B cell (primary cell): ENCODE data around the gene KCTD6. TPM values are rescaled to one million over a fixed set of nuclear protein-coding genes. Genes with fewer than 3 reads are reported as not detected.

Source experiments
- ATAC-seq: fragments of 200-7000 bp; cut with Tn5 transposase; one replicate; pipeline ENCODE4 v1.10.0; 2021; ENCODE audit warnings: low read depth, mild to moderate bottlenecking, moderate number of reproducible peaks, moderate library complexity
- CTCF ChIA-PET: fragments of 350-600 bp; sonication (Branson Sonifier 250); formaldehyde crosslinking; loops from one replicate; lab custom pipeline; 2021; ENCODE audit warnings: antibody characterized with exemption, inconsistent platforms; lab: Charles Lee
- POLR2A ChIA-PET: fragments of 350-600 bp; sonication (Branson Sonifier 250); formaldehyde crosslinking; loops from one replicate; lab custom pipeline; 2021; ENCODE audit warnings: antibody characterized with exemption; lab: Charles Lee
- DNase-seq: peaks from one replicate; pipeline ENCODE4 v3.0.0; 2013
- H2AFZ ChIP-seq: 2 replicates; pipeline ENCODE4 v1.6.1; 2012; ENCODE audit warnings: mild to moderate bottlenecking, low read depth, low read length; ENCODE audit not compliant: insufficient read depth, poor library complexity, severe bottlenecking
- H3K27ac ChIP-seq, 2 donors: 1 replicate in 1 of 2; 2 replicates in 1 of 2; pipeline ENCODE4 v1.5.1; 2012 to 2013; ENCODE audit warnings: low read length in 2 of 2, mild to moderate bottlenecking in 2 of 2, moderate library complexity in 1 of 2
- H3K27me3 ChIP-seq, 4 experiments: fragments of 200-600 bp in 1 of 4; sonication (generic) in 1 of 4; replicated peaks in 1 of 4; 1 replicate in 2 of 4; 2 replicates in 2 of 4; pipeline versions ENCODE4 v1.6.1 to v1.7.0; 2013 to 2016; ENCODE audit warnings: low read length in 3 of 4, mild to moderate bottlenecking in 2 of 4, mixed read lengths in 1 of 4, moderate library complexity in 1 of 4; ENCODE audit not compliant: insufficient read depth in 4 of 4, control insufficient read depth in 3 of 4; ENCODE audit errors: control extremely low read depth in 1 of 4
- H3K36me3 ChIP-seq, 2 experiments: replicated peaks in 1 of 2; 1 replicate in 1 of 2; 2 replicates in 1 of 2; pipeline versions ENCODE4 v1.6.1 to v1.7.1; 2013; ENCODE audit warnings: low read length in 1 of 2; ENCODE audit not compliant: insufficient read depth in 2 of 2, control insufficient read depth in 1 of 2; ENCODE audit errors: control extremely low read depth in 1 of 2, extremely low read depth in 1 of 2
- H3K4me1 ChIP-seq, 2 donors: fragments of 200-600 bp in 1 of 2; sonication (generic) in 1 of 2; 1 replicate in 1 of 2; 2 replicates in 1 of 2; pipeline versions ENCODE4 v1.5.1 to v1.6.1; 2013 to 2017; ENCODE audit warnings: low read length in 2 of 2; ENCODE audit not compliant: control insufficient read depth in 2 of 2, insufficient read depth in 2 of 2
- H3K4me2 ChIP-seq: replicated peaks from 2 replicates; pipeline ENCODE3; 2012; ENCODE audit warnings: mild to moderate bottlenecking, low read depth, low read length; ENCODE audit not compliant: poor library complexity, severe bottlenecking
- H3K4me3 ChIP-seq, 5 experiments: fragments of 200-600 bp in 1 of 5; sonication (generic) in 1 of 5; 1 replicate in 3 of 5; 2 replicates in 2 of 5; pipeline versions ENCODE4 v1.5.1 to v1.7.0; 2011 to 2016; ENCODE audit warnings: low read length in 4 of 5, mild to moderate bottlenecking in 4 of 5, low read depth in 2 of 5, control low read depth in 1 of 5, moderate library complexity in 1 of 5; ENCODE audit not compliant: insufficient read depth in 1 of 5; ENCODE audit errors: control extremely low read depth in 1 of 5, extremely low read depth in 1 of 5
- H3K79me2 ChIP-seq: fragments of 200-600 bp; sonication (generic); one replicate; pipeline ENCODE4 v1.6.0; 2016; ENCODE audit warnings: low read length; ENCODE audit not compliant: control insufficient read depth, insufficient read depth
- H3K9ac ChIP-seq: fragments of 200-600 bp; sonication (generic); 2 replicates; pipeline ENCODE4 v1.6.1; 2017; ENCODE audit warnings: mild to moderate bottlenecking, low read length, moderate library complexity
- H3K9me3 ChIP-seq, 3 donors: one replicate each; pipeline versions ENCODE4 v1.6.1 to v1.7.1; 2013; ENCODE audit warnings: low read length in 2 of 3; ENCODE audit not compliant: control insufficient read depth in 2 of 3, insufficient read depth in 1 of 3; ENCODE audit errors: control extremely low read depth in 1 of 3
- H4K20me1 ChIP-seq: 2 replicates; pipeline ENCODE4 v1.6.0; 2012; ENCODE audit warnings: mild to moderate bottlenecking, low read length; ENCODE audit not compliant: insufficient read depth, control insufficient read depth, poor library complexity, severe bottlenecking
- H3K27ac Mint-ChIP-seq: one replicate; pipeline ENCODE4 v1.8.0; 2021; ENCODE audit warnings: mixed read lengths
- H3K27me3 Mint-ChIP-seq: one replicate; pipeline ENCODE4 v1.8.0; 2021; ENCODE audit warnings: mixed read lengths
- H3K4me1 Mint-ChIP-seq: one replicate; pipeline ENCODE4 v1.8.0; 2021; ENCODE audit warnings: mixed read lengths
- H3K4me3 Mint-ChIP-seq: one replicate; pipeline ENCODE4 v1.8.0; 2021; ENCODE audit warnings: mixed read lengths
- H3K9me3 Mint-ChIP-seq: one replicate; pipeline ENCODE4 v1.8.0; 2022; ENCODE audit warnings: mixed read lengths; ENCODE audit not compliant: insufficient read depth
- EZH2 ChIP-seq: IDR thresholded peaks from 2 replicates; pipeline ENCODE4 v1.6.1; 2012; ENCODE audit warnings: borderline replicate concordance, low read depth, mild to moderate bottlenecking, moderate library complexity, low read length; ENCODE audit not compliant: insufficient read depth, poor library complexity, severe bottlenecking
- WGBS: methylation state at CpG from one replicate; pipeline ENCODE4 v1.1.5; 2013; ENCODE audit warnings: missing lambda C conversion rate; ENCODE audit not compliant: insufficient coverage; 5-methylcytosine and 5-hydroxymethylcytosine counted together
- intact Hi-C: fragments of 100-400 bp; cut with micrococcal nuclease; formaldehyde crosslinking; loops from one replicate; pipeline ENCODE4 v1.10.0; 2022
- polyA plus RNA-seq: library from polyadenylated mRNA; depleted of rRNA; stranded (reverse); fragments of >200 nt; gene quantifications from 2 replicates; pipeline ENCODE4 v1.2.3, GENCODE V29; 2012
- total RNA-seq, 2 donors: library from RNA; stranded (reverse); fragments of 120-200 nt in 1 of 2; gene quantifications; 1 replicate in 1 of 2; 2 replicates in 1 of 2; pipeline versions ENCODE4 v1.2.3 to v1.2.4, GENCODE V29; 2013 to 2022
- TF ChIP-seq, protein P1 (sequence below): fragments of 200-600 bp; IDR thresholded peaks from one replicate; pipeline ENCODE4 v1.8.0; 2022; ENCODE audit warnings: antibody characterized with exemption, mild to moderate bottlenecking

The KCTD6 gene
- total and polyA plus RNA-seq, 2 donors (not counting 1 experiment from before 2014, with no cell fraction given): 7.4 to 14.6 TPM

GRCh38 chr3:58480309-58480708 lies 11.6 kb upstream of the KCTD6 start:
- no peaks in the 10 kb centered on the region for H3K36me3 ChIP-seq
- no peak overlapping the region for H3K4me3 Mint-ChIP-seq
- DNase-seq (no peak), ATAC-seq (no peak)
- H3K4me1 Mint-ChIP-seq: peaks cover 18% of the 10 kb centered on the region
- H3K27me3 ChIP-seq: no peaks in the 10 kb centered on the region
- no peaks in the 10 kb centered on the region for H3K27me3 Mint-ChIP-seq
- H3K4me2 ChIP-seq: no peak overlapping the region
- WGBS: 100% methylated on average over 1 of the region's 2 CpGs
- H3K4me1 ChIP-seq: peaks cover 14 to 20% of the 10 kb centered on the region in 2 donors
- no peaks in the 10 kb centered on the region for H4K20me1 ChIP-seq
- no peaks in the 10 kb centered on the region for H3K9me3 ChIP-seq
- H3K79me2 ChIP-seq: no peaks in the 10 kb centered on the region
- no peak overlapping the region for H3K9ac ChIP-seq
- no peaks in the 10 kb centered on the region for H3K9me3 Mint-ChIP-seq
- H3K27ac Mint-ChIP-seq: no peak overlapping the region
- no peak overlapping the region for H2AFZ ChIP-seq
- ChIA-PET POLR2A (no interaction called here), CTCF (interaction anchor here (0.9 to 1.4 kb wide), 2 partner anchors 11 to 150 kb away, joined by 3 read pairs; no protein-coding TSS in a partner anchor)
- H3K27ac ChIP-seq: no peak overlapping the region
- TF ChIP-seq, protein P1, sequence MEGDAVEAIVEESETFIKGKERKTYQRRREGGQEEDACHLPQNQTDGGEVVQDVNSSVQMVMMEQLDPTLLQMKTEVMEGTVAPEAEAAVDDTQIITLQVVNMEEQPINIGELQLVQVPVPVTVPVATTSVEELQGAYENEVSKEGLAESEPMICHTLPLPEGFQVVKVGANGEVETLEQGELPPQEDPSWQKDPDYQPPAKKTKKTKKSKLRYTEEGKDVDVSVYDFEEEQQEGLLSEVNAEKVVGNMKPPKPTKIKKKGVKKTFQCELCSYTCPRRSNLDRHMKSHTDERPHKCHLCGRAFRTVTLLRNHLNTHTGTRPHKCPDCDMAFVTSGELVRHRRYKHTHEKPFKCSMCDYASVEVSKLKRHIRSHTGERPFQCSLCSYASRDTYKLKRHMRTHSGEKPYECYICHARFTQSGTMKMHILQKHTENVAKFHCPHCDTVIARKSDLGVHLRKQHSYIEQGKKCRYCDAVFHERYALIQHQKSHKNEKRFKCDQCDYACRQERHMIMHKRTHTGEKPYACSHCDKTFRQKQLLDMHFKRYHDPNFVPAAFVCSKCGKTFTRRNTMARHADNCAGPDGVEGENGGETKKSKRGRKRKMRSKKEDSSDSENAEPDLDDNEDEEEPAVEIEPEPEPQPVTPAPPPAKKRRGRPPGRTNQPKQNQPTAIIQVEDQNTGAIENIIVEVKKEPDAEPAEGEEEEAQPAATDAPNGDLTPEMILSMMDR: no peak
- TF ChIP-seq EZH2: no peak
- intact Hi-C loops: no loop called here
- no peak overlapping the region for H3K4me3 ChIP-seq

DNA sequence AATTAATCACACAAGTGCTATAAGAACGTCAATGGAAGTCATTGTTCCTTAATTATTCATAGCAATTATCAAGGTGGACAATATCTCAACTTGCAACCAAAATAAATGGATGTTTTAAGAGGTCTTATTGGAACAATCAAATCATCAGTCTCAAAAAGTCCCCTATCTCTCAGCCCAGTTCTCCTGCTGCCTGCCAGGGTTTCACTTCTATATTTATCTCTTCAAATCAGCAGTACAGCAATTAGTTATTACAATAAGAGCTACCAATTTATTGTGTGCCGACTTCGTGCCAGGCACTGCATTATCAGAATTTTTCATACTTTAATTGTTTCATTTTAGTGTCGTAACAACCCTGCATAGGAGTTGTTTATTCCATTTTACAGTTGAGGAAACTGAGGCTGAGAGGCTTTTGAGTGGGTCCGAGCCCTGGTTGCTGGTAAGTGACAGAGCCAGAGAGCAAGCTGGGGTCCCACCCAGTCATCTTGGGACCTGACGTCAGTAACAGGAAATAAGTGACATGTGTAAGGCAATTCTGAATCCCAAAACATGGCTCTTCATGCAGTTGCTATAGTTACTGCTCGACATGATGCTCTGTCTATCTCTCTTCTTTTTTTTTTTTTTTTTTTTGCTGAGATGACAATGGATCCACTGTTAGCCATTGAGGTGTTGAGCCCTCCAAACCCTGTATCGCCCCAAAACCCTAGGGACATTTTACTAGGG lies 8.8 kb upstream of the KCTD6 start:
- Histone ChIP-seq H3K9me3 (no peaks in the 10 kb centered on the region), H3K9ac (no peak overlapping the region), H2AFZ (no peak overlapping the region), H3K27ac (peak overlapping the region in 1 of 2 donors; percentile 29), H3K4me3 (no peak overlapping the region), H3K4me1 (peaks cover 8 to 9% of the 10 kb centered on the region in 2 donors), H4K20me1 (no peaks in the 10 kb centered on the region), H3K27me3 (no peaks in the 10 kb centered on the region), H3K4me2 (peak overlapping the region; percentile 18), H3K79me2 (no peaks in the 10 kb centered on the region), H3K36me3 (no peaks in the 10 kb centered on the region)
- DNase-seq (peak; percentile 52), ATAC-seq (peak; percentile 43)
- Mint-ChIP-seq H3K9me3 (no peaks in the 10 kb centered on the region), H3K27me3 (peaks cover 5% of the 10 kb centered on the region), H3K4me3 (peak overlapping the region; percentile 50), H3K4me1 (peaks cover 18% of the 10 kb centered on the region), H3K27ac (peak overlapping the region; percentile 37)
- intact Hi-C loops: no loop called here
- CTCF ChIA-PET: interaction anchor here (0.8 to 2.1 kb wide), 5 partner anchors 8 to 162 kb away, joined by 3 to 7 read pairs (median 3); partner anchors contain the start of gene KCTD6
- POLR2A ChIA-PET: no interaction called here
- WGBS: 50% methylated on average over 2 of the region's 8 CpGs
- TF ChIP-seq, protein P1: no peak
- no peak for TF ChIP-seq EZH2
